ENCODE measurements around the gene HECTD4.
"Not testable (repeated sequence)": the region's sequence is repeated elsewhere in the genome, so short reads cannot be mapped to it uniquely, and the experiment has no call there.

HECTD4 gene

DNA sequence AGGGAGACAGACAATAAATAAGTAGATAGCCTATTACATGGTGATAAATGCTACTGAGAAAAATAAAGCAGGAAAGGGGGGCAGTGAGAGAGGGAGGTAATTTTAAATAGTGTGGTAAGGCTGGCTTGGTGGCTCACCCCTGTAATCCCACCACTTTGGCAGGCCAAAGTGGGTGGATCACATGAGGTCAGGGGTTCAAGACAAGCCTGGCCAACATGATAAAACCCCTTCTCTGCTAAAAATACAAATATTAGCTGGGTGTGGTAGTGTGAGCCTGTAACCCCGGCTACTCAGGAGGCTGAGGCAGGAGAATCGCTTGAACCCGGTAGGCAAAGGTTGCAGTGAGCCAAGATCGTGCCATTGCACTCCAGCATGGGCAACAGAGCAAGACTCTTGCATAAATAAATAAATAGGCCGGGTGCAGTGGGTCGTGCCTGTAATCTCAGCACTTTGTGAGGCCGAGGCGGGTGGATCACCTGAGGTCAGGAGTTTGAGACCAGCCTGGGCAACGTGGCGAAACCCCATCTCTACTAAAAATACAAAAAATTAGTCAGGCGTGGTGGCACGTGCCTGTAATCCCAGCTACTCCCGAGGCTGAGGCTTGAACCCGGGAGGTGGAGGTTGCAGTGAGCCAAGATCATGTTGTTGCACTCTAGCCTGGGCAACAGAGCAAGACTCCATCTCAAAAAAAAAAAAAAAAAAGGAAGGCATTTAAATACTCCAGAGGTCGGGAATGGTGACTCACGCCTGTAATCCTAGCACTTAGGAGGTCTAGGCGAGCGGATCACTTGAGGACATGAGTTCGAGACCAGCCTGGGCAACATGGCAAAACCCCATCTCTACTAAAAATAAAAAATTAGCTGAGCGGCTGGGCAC lies 271.2 kb downstream of the HECTD4 start:
- DNase-seq, result not testable (repeated sequence)
